ENCODE measurements around the gene CMTM2.

Gene CMTM2

GRCh38 chr16:66578651-66579531, at the start of gene CMTM2:
CMTM2 (plus strand) TSS chr16:66579463; CDS start chr16:66579608, 145 bp downstream.
- peak in 1 of 2 experiments; percentile 39 for DNase-seq

- no peak for DNase-seq
Measured at GRCh38 chr16:66529475-66529874, 49.8 kb upstream of the CMTM2 start.

- DNase-seq, result no peak
Measured at GRCh38 chr16:66534376-66534799, 44.9 kb upstream of the CMTM2 start.

GRCh38 chr16:66536525-66536924, 42.7 kb upstream of the CMTM2 start:
- no peak for DNase-seq

GRCh38 chr16:66537236-66537635, 42.0 kb upstream of the CMTM2 start:
- DNase-seq, result no peak

- no peak for DNase-seq
Measured at GRCh38 chr16:66538910-66539309, 40.4 kb upstream of the CMTM2 start.

- no peak for DNase-seq
Measured at GRCh38 chr16:66539623-66540469, 39.4 kb upstream of the CMTM2 start.

- no peak for DNase-seq
Measured at GRCh38 chr16:66541388-66542355, 37.6 kb upstream of the CMTM2 start.

GRCh38 chr16:66542396-66542795, 36.9 kb upstream of the CMTM2 start:
- DNase-seq, result no peak

- DNase-seq, result no peak
Measured at GRCh38 chr16:66543541-66543940, 35.7 kb upstream of the CMTM2 start.

GRCh38 chr16:66544016-66544757, 35.1 kb upstream of the CMTM2 start:
- DNase-seq, result no peak

- DNase-seq, result no peak
Measured at GRCh38 chr16:66547101-66547989, 31.9 kb upstream of the CMTM2 start.

- no peak for DNase-seq
Measured at GRCh38 chr16:66548068-66548467, 31.2 kb upstream of the CMTM2 start.

- DNase-seq, result no peak
Measured at GRCh38 chr16:66548868-66549267, 30.4 kb upstream of the CMTM2 start.

GRCh38 chr16:66549284-66550131, 29.8 kb upstream of the CMTM2 start, which contains the start of gene TK2:
TK2 (minus strand) TSS chr16:66550122; CDS start chr16:66550061, 61 bp downstream.
- DNase-seq, result peak; percentile 45 to 65

- DNase-seq, result peak in 1 of 2 experiments; percentile 31
Measured at GRCh38 chr16:66551348-66551759, 27.9 kb upstream of the CMTM2 start.

GRCh38 chr16:66551788-66552285, 27.4 kb upstream of the CMTM2 start:
- DNase-seq, result no peak

GRCh38 chr16:66552286-66553177, 26.7 kb upstream of the CMTM2 start, which contains the start of gene CKLF:
CKLF (plus strand) TSS chr16:66552576; CDS start chr16:66552716, 140 bp downstream.
- peak; percentile 74 to 91 for DNase-seq

Measured in NCI-H524 (cell line).